SK-N-SH treated with all-trans-retinoic acid at 6 μM for 48 hours (cell line): ENCODE measurements around the gene FBLN5.

ENCODE experiments used
- RARB ChIP-seq: fragments of 250-450 bp; sonication (Bioruptor Pico); IDR thresholded peaks from 2 replicates; pipeline ENCODE4 v1.8.0; 2021; ENCODE audit warnings: mild to moderate bottlenecking, moderate library complexity
- ZFP3 ChIP-seq: fragments of 250-450 bp; sonication (Bioruptor Pico); IDR thresholded peaks from 2 replicates; pipeline ENCODE4 v1.5.0; 2020; ENCODE audit warnings: mild to moderate bottlenecking, moderate library complexity
- TF ChIP-seq, protein P1 (sequence below): fragments of 250-450 bp; sonication (Bioruptor Pico); IDR thresholded peaks from 2 replicates; pipeline ENCODE4 v1.5.1; 2020; ENCODE audit warnings: low read depth, mild to moderate bottlenecking, moderate library complexity
- TF ChIP-seq, protein P2 (sequence below): fragments of 250-450 bp; sonication (Bioruptor Pico); IDR thresholded peaks from 2 replicates; pipeline ENCODE4 v1.8.0; 2020; ENCODE audit warnings: mild to moderate bottlenecking, moderate library complexity, borderline replicate concordance

DNA sequence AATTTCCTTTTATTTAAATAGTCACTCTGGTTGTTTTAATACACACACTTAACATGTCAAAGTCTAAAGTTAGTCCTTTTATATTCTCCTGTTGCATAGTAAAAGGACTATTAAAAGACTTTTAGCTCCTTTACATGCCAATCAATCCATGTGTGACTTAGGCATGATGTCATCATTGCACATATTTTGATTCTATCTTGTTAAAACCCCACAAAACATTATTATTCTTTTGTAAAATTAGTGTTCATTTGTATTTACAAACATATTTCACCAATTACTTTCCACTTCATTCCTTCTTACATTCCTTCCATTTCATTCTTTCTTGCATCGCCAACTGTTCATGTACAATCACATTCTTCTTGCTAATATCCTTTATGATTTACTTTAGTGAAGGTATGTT, 119.7 kb downstream of the FBLN5 start:
- TF ChIP-seq ZFP3 (CRISPR knock-in tag) (no peak), RARB (CRISPR knock-in tag) (no peak)
- TF ChIP-seq, protein P1, sequence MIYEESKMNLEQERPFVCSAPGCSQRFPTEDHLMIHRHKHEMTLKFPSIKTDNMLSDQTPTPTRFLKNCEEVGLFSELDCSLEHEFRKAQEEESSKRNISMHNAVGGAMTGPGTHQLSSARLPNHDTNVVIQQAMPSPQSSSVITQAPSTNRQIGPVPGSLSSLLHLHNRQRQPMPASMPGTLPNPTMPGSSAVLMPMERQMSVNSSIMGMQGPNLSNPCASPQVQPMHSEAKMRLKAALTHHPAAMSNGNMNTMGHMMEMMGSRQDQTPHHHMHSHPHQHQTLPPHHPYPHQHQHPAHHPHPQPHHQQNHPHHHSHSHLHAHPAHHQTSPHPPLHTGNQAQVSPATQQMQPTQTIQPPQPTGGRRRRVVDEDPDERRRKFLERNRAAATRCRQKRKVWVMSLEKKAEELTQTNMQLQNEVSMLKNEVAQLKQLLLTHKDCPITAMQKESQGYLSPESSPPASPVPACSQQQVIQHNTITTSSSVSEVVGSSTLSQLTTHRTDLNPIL (CRISPR knock-in tag) = no peak
- TF ChIP-seq, protein P2, sequence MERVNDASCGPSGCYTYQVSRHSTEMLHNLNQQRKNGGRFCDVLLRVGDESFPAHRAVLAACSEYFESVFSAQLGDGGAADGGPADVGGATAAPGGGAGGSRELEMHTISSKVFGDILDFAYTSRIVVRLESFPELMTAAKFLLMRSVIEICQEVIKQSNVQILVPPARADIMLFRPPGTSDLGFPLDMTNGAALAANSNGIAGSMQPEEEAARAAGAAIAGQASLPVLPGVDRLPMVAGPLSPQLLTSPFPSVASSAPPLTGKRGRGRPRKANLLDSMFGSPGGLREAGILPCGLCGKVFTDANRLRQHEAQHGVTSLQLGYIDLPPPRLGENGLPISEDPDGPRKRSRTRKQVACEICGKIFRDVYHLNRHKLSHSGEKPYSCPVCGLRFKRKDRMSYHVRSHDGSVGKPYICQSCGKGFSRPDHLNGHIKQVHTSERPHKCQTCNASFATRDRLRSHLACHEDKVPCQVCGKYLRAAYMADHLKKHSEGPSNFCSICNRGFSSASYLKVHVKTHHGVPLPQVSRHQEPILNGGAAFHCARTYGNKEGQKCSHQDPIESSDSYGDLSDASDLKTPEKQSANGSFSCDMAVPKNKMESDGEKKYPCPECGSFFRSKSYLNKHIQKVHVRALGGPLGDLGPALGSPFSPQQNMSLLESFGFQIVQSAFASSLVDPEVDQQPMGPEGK (CRISPR knock-in tag) = no peak
